Duodenal mucosa (tissue), 2 donors: ENCODE measurements around the gene CCDC97.
A peak's percentile ranks its signal among the peaks of the same experiment; 100 is the strongest.

ENCODE experiments used
- H3K27ac ChIP-seq: one replicate; pipeline ENCODE4 v1.7.0; 2013; ENCODE audit warnings: low read depth, low read length
- H3K27me3 ChIP-seq, 2 donors: one replicate each; pipeline ENCODE4 v1.7.0; 2013; ENCODE audit warnings: low read length in 2 of 2, control low read depth in 1 of 2; ENCODE audit not compliant: insufficient read depth in 2 of 2, control insufficient read depth in 1 of 2
- H3K36me3 ChIP-seq, 2 donors: one replicate each; pipeline ENCODE4 v1.7.0; 2013; ENCODE audit warnings: low read length in 2 of 2, control low read depth in 1 of 2; ENCODE audit not compliant: insufficient read depth in 2 of 2, control insufficient read depth in 1 of 2
- H3K4me1 ChIP-seq, 2 donors: one replicate each; pipeline ENCODE4 v1.7.0; 2013; ENCODE audit warnings: low read length in 2 of 2, control low read depth in 1 of 2; ENCODE audit not compliant: insufficient read depth in 2 of 2, control insufficient read depth in 1 of 2
- H3K4me3 ChIP-seq, 2 donors: one replicate each; pipeline ENCODE4 v1.7.0; 2013; ENCODE audit warnings: low read length in 2 of 2, low read depth in 1 of 2
- H3K9ac ChIP-seq, 2 donors: one replicate each; pipeline ENCODE4 v1.7.0; 2013; ENCODE audit warnings: low read length in 2 of 2, low read depth in 1 of 2
- H3K9me3 ChIP-seq, 2 donors: one replicate each; pipeline ENCODE4 v1.7.0; 2013; ENCODE audit warnings: low read length in 2 of 2, control low read depth in 1 of 2; ENCODE audit not compliant: control insufficient read depth in 1 of 2

CCDC97 gene

DNA sequence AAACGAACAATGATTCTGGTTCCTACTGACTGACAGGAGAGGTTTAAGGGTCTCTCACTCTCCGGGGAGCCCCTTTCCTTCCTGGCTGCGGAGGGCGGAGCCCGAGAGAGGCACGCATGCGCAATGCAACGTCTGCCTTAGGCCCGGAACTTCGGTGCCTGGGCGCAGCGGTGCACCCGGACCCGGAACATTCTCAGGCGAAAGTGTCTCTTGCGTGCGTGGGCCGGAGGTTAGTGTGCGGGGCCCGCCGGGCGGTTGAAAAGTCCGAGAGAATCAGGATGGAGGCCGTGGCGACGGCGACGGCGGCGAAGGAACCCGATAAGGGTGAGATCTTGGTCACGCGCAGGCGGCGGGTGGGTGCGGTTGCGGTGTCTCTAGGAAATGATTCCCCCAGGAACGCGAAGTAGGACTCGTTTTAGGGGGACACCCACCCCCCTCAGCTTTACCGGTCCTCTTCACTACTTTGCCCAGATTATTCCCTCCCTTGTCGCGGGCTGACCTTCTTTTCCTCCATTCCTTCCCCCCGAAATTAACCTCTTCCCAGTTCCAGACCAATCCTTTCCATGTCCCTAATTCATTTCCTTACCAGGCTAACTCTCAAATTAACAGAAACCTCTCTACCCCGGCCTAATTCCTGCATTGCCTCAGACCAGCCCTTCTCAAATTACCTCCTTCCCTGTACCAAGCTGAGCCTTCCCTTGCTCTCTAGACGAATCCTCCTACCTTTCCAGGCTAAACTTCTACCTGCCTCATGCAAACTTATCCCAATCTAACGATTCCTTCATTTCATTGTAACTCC lies at the start of gene CCDC97:
Gene CCDC97 (plus strand): TSS at position 140 of the 799 bp plus-strand sequence. CDS start 139 bp downstream, at position 279.
- Histone ChIP-seq H3K9ac (peak within 1 kb of the TSS; percentile 88 to 99), H3K9me3 (no peaks in the 10 kb centered on the region), H3K27ac (peak within 1 kb of the TSS; percentile 93), H3K27me3 (no peaks in the 10 kb centered on the region), H3K4me1 (peaks cover 23 to 38% of the 10 kb centered on the region in 2 donors), H3K36me3 (peaks cover 12 to 37% of the 10 kb centered on the region in 2 donors), H3K4me3 (peak within 1 kb of the TSS; percentile 82 to 99)

DNA sequence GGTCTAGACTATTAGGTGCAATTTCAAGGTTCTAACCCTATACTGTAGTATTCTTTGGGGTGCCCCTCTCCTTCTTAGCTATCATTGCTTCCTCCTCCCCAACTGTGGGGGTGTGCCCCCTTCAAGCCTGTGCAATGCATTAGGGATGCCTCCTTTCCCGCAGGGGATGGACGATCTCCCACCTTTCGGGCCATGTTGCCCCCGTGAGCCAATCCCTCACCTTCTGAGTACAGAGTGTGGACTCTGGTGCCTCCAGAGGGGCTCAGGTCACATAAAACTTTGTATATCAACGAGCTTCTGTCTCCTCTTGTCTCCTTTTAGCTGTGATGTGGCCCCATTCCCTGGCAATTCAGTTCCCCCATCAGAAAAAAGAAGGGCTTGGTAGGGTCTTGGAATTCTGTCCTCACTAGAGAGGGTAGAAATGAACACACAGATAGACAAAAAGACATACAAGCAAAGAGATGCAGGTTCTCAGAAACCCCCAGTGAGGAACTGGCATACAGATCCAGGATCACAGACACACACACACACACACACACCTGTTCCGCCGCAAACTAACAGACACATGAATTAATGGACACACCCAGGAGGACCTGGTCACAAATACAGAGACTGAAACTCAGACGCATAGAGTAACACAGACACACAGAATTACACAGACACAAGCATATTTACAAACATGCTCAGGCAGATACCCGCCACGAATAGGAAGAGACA lies 48.3 kb upstream of the CCDC97 start:
- H3K9ac ChIP-seq, result peak overlapping the region; percentile 90 to 91
- H3K36me3 ChIP-seq, result peaks cover 0 to 1% of the 10 kb centered on the region in 2 donors
- H3K4me3 ChIP-seq, result peak overlapping the region; percentile 82
- H3K9me3 ChIP-seq, result no peaks in the 10 kb centered on the region
- peaks cover 16% of the 10 kb centered on the region in 2 donors for H3K4me1 ChIP-seq
- no peaks in the 10 kb centered on the region for H3K27me3 ChIP-seq
- peak overlapping the region; percentile 68 for H3K27ac ChIP-seq

DNA sequence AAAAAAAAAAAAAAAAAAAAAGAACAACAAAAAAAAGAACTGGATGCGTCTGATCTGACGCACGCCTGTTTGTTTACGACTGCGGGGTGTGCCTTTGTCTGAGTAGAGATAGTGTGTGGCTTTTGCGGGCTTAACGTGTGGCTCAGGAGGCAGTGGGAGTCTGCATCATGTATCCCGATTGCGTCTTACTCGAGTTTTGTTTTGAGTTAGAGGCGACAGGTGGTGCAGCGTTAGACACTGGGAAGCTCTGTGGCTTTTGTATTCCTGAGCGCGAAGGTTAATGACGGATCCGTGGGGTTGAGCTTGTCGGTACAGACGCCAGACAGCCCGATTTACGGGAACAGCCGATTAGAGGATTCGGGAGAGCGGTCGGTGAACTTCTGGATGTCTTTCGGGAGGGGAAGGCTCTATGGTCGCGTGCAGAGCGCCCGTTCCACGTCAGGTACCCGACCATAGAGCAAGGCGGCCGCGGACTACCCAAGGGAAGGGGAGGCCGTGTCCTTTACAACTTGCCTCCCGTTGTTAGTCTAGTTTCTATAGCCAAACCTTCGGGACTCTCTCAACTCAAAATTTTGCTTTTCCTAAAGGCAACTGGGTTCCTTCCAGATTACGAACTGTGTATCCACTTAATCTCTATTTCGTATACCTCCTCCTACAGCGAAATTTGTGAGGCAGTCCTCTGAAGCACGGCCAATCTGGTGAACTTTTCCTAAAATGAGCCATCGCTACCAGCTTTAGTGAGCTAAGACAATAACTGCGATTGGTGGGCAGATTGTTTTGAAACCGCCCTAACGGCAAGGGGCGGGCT lies 46.7 kb upstream of the CCDC97 start:
- Histone ChIP-seq H3K4me1 (peaks cover 27% of the 10 kb centered on the region in 2 donors), H3K4me3 (peak overlapping the region; percentile 82), H3K27ac (peak overlapping the region; percentile 95), H3K27me3 (no peaks in the 10 kb centered on the region), H3K9ac (peak overlapping the region; percentile 90 to 91), H3K36me3 (peaks cover 2 to 9% of the 10 kb centered on the region in 2 donors), H3K9me3 (no peaks in the 10 kb centered on the region)

DNA sequence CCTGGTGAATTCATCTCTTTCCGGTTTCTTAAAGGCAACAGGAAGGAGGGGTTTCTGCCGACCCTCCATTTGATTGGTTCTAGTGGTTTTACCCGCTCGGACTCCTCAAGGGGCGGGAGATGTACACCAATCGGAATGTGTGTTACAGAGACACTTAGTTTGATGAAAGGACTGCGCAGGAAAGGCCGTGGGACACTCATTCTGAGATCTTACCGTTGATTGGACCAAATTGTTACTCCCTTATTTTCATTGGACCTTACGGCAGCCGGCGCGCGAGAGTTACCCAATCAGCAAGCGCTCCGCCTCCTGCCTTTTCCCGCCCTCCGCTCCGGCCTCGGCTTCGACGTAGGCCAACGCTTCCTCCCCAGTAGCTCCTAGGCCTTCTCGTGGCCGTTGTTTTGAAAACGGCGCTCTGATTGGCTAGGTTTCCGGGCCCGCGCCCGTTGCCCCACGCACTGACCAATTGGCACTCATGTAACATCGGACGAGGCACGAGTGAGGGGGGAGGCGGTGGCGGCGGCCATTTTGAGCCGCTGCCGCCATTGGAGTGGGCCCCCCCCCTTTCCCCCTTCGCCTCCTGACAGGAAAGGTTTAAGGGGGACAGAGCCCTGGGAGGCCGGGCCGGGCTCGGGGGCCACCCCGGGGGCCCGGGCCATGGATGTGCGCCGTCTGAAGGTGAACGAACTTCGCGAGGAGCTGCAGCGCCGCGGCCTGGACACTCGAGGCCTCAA lies 46.0 kb upstream of the CCDC97 start, which contains the start of gene HNRNPUL1:
Gene HNRNPUL1 (plus strand): TSS at position 523 of the 731 bp plus-strand sequence. CDS start 132 bp downstream, at position 655.
- no peaks in the 10 kb centered on the region for H3K27me3 ChIP-seq
- peaks cover 8 to 17% of the 10 kb centered on the region in 2 donors for H3K36me3 ChIP-seq
- H3K9ac ChIP-seq, result peak within 1 kb of the TSS; percentile 91 to 95
- H3K4me3 ChIP-seq, result peak within 1 kb of the TSS; percentile 88 to 90
- peaks cover 27% of the 10 kb centered on the region in 2 donors for H3K4me1 ChIP-seq
- no peaks in the 10 kb centered on the region for H3K9me3 ChIP-seq
- peak within 1 kb of the TSS; percentile 95 for H3K27ac ChIP-seq

DNA sequence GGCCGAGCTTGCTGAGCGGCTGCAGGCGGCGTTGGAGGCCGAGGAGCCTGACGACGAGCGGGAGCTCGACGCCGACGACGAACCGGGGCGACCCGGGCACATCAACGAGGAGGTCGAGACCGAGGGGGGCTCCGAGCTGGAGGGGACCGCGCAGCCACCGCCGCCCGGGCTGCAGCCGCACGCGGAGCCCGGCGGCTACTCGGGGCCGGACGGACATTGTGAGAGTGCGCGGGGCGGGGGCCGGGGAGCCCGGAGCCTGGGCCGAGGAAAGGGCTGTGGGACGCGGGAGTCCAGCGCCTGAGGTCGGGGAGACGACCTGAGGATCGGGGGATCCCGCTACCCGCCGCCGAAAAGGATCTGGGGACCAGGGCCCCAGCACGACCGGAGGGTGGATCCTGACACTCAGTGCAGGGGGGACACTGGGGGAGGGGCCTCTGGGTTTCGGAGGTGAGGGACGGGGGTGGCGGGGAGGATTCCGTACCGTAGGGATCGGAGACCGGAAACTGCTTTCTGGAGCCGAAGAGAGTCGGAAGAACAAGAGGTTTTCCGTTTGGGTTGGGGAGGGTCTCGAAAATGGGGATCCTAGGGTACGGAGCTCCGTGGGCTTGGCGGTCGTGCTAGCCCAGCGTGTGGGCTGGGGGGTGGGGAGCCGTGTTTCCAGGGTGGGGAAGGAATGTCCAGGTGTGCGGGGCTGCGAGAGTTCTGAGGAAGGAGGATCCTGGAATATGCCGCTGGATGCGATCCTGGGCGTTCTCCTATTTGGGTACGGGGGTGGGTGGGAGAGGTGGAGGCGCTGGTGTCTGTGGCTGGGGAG lies 45.2 kb upstream of the CCDC97 start:
- Histone ChIP-seq H3K9ac (peak overlapping the region; percentile 90 to 95), H3K36me3 (peaks cover 14 to 24% of the 10 kb centered on the region in 2 donors), H3K27ac (peak overlapping the region; percentile 95), H3K27me3 (no peaks in the 10 kb centered on the region), H3K4me1 (peaks cover 27% of the 10 kb centered on the region in 2 donors), H3K9me3 (no peaks in the 10 kb centered on the region), H3K4me3 (peak overlapping the region; percentile 88 to 90)

DNA sequence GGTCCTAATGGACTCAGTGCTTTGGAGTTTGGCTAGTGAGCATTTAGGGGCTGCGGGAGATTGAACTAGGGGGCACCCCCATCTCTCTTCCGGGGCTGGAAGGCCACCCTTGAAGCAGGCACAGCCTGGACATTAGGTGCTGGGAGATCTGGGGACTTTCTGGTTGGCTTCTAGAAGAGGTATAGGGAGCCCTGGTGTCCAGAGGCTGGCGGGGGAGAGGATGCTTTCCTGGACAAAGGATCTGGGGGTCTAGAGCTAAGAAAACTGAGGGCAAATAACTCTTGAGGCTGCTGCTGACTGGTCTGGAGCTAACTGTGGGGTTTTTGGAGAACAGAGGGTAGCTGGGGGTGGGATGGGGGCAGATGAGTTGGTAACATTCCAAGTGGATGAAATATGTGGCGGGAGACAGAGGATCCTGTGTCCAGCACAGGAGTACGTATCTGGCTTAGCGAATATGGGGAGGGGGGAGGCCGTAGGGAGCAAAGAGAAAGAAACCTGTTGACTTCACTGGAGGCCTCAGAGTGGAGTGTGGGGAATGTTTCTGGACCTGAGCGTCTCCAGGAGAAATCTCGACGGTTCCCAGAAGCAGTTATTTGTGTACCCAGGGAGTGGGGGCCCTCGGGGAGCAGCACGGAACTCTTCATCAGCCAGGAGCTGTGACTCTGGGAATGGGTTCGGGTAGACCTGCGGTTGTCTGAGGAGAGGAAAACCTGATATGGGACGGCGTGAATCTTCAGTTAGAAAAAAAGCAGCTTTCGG lies 44.4 kb upstream of the CCDC97 start:
- Histone ChIP-seq H3K9me3 (no peaks in the 10 kb centered on the region), H3K4me3 (peak overlapping the region; percentile 88 to 90), H3K27me3 (no peaks in the 10 kb centered on the region), H3K27ac (peak overlapping the region; percentile 95), H3K36me3 (peaks cover 14 to 29% of the 10 kb centered on the region in 2 donors), H3K9ac (peak overlapping the region; percentile 90 to 95), H3K4me1 (peaks cover 27% of the 10 kb centered on the region in 2 donors)

DNA sequence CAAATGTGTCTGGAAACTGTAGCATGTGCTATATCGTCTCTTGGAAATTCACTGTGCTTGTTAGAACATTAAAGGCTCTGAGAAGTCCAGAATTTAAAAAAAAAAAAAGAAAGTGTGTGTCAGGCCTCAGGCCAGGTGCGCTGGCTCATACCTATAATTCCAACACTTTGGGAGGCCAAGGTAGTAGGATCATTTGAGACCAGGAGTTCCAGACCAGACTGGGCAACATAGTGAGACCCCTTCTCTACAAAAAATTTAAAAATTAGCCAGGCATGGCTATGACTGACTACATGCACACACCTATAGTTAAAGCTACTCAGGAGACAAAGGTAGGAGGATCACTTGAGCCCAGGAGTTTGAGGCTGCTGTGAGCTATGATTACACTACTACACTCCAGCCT lies 40.9 kb upstream of the CCDC97 start:
- Histone ChIP-seq H3K9me3 (no peaks in the 10 kb centered on the region), H3K4me1 (peaks cover 19 to 21% of the 10 kb centered on the region in 2 donors), H3K27ac (no peak overlapping the region), H3K9ac (no peak overlapping the region), H3K36me3 (peaks cover 48 to 64% of the 10 kb centered on the region in 2 donors), H3K4me3 (no peak overlapping the region), H3K27me3 (no peaks in the 10 kb centered on the region)

DNA sequence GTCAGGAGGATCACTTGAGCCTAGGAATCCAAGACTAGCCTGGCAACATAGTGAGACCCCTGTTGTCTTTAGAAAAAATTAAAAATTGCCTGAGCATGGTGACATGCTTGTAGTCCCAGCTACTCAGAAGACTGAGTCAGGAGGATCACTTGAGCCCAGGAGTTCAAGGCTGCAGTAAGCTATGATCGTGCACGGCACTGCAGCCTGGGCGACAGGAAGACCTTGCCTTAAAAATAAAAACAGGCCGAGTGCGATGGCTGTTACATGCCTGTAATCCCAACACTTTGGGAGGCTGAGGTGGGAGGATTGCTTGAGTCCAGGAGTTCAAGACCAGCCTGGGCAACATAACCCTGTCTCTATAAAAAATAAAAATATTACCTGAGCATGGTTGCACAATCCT lies 40.4 kb upstream of the CCDC97 start:
- Histone ChIP-seq H3K27me3 (no peaks in the 10 kb centered on the region), H3K36me3 (peaks cover 53 to 69% of the 10 kb centered on the region in 2 donors), H3K9ac (no peak overlapping the region), H3K4me3 (no peak overlapping the region), H3K27ac (no peak overlapping the region), H3K4me1 (peaks cover 19 to 21% of the 10 kb centered on the region in 2 donors), H3K9me3 (no peaks in the 10 kb centered on the region)
